ENCODE results near the gene MADCAM1.

MADCAM1 gene

GRCh38 chr19:543910-544608 lies 47.8 kb downstream of the MADCAM1 start, which contains the start of gene GZMM:
GZMM (plus strand) TSS chr19:544053; CDS start chr19:544072, 19 bp downstream.
- TF ChIP-seq, protein P1, sequence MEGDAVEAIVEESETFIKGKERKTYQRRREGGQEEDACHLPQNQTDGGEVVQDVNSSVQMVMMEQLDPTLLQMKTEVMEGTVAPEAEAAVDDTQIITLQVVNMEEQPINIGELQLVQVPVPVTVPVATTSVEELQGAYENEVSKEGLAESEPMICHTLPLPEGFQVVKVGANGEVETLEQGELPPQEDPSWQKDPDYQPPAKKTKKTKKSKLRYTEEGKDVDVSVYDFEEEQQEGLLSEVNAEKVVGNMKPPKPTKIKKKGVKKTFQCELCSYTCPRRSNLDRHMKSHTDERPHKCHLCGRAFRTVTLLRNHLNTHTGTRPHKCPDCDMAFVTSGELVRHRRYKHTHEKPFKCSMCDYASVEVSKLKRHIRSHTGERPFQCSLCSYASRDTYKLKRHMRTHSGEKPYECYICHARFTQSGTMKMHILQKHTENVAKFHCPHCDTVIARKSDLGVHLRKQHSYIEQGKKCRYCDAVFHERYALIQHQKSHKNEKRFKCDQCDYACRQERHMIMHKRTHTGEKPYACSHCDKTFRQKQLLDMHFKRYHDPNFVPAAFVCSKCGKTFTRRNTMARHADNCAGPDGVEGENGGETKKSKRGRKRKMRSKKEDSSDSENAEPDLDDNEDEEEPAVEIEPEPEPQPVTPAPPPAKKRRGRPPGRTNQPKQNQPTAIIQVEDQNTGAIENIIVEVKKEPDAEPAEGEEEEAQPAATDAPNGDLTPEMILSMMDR (IDR thresholded peaks at IDR 0.05) = no peak

DNA sequence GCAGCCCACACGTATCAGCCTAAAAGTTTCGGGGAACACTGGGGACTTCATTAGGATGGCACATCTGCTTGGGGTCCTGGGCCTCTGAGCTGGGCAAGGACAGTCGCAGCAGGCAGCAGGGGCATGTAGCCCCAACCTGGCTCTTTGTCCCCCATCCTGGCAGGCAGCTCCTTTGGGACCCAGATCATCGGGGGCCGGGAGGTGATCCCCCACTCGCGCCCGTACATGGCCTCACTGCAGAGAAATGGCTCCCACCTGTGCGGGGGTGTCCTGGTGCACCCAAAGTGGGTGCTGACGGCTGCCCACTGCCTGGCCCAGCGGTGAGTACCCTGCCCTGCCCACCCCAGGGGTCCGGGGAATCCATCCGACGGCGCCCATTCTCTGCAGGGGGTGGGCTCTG lies 50.8 kb downstream of the MADCAM1 start:
- TF ChIP-seq, protein P1 (IDR thresholded peaks at IDR 0.05) = no peak

DNA sequence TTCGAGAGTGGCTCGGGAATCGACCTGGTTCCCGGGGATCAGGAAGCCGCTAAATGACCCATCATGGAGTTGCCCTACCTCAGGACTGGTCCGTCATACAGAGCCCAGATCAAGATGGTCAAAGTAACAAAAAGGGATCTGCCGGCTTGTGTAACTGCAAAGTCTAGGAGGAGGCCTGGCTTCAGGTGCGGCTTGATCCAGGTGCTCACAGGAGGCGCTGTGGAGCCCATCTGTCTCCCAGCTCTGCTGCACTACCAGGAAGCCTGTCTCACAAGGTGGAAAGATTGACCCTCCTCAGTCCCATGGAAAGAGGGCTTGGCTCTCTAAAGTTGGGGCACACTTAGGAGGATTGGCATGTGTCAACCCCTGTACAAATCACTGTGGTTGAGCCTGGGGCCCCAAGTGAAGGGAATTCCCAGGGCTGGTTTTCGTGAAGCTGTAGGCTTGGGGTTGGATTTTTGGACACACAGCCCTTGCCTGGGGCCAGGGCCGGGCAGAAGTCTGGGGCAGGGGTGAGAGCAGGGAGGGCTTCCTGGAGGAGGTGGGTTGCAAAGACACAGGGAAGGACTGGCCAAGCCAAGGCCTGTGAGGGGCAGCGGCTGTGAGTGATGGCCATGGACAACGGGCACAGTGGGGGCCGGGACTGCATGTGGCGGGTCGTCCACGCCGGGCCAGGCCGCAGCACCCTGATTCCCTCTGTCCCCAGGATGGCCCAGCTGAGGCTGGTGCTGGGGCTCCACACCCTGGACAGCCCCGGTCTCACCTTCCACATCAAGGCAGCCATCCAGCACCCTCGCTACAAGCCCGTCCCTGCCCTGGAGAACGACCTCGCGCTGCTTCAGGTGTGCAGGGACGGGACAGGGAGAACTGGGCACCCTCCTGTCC lies 51.8 kb downstream of the MADCAM1 start:
- TF ChIP-seq, protein P1 (IDR thresholded peaks at IDR 0.05) = no peak

DNA sequence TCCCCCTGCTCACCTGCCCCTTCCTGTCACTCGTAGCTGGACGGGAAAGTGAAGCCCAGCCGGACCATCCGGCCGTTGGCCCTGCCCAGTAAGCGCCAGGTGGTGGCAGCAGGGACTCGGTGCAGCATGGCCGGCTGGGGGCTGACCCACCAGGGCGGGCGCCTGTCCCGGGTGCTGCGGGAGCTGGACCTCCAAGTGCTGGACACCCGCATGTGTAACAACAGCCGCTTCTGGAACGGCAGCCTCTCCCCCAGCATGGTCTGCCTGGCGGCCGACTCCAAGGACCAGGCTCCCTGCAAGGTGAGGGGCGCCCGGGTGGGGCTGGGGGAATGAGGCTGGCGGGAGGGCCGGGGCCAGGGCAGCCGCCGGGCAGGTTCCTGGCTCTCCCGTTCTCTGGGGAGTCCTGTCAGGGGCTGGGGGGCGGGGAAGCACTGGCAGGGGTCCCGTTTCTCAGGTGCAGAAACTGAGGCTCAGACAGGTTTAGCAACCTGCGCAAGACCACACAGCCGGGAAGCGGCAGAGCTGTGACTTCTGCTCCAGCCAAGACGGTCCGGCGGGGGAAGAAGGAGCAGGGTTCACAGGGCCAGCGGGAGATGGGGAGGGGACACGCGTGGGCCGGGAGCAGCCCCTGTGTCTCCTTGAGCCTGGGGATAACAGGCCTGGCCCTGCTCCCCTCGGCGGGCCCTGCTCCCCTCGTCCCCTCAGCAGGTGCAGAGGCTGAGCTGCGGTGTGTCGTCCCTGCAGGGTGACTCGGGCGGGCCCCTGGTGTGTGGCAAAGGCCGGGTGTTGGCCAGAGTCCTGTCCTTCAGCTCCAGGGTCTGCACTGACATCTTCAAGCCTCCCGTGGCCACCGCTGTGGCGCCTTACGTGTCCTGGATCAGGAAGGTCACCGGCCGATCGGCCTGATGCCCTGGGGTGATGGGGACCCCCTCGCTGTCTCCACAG lies 52.9 kb downstream of the MADCAM1 start:
- TF ChIP-seq, protein P1 (IDR thresholded peaks at IDR 0.05) = no peak

GRCh38 chr19:554817-555216 lies 58.5 kb downstream of the MADCAM1 start:
- TF ChIP-seq, protein P1 (IDR thresholded peaks at IDR 0.05) = no peak
